CD4-positive, CD25-positive, alpha-beta regulatory T cell (primary cell): ENCODE results near the gene LAMA3. TPM values are rescaled to one million over a fixed set of nuclear protein-coding genes. Genes with fewer than 3 reads are reported as not detected.

ENCODE experiments used
- ATAC-seq, 2 donors: fragments of 150-1000 bp; cut with Tn5 transposase; one replicate each; pipeline ENCODE4 v1.10.0; 2021; ENCODE audit warnings: low read depth in 2 of 2, moderate number of reproducible peaks in 2 of 2, moderate library complexity in 1 of 2
- DNase-seq, 3 donors: peaks; one replicate each; pipeline versions ENCODE4 v3.0.0 to v3.0.0-alpha.2; 2012 to 2022; ENCODE audit warnings: mixed read lengths in 1 of 3
- H3K27ac ChIP-seq: one replicate; pipeline ENCODE4 v1.7.0; 2013; ENCODE audit warnings: mild to moderate bottlenecking, low read length; ENCODE audit not compliant: insufficient read depth, poor library complexity, severe bottlenecking
- H3K27me3 ChIP-seq: one replicate; pipeline ENCODE4 v1.7.0; 2013; ENCODE audit warnings: low read length; ENCODE audit not compliant: control insufficient read depth, insufficient read depth
- H3K36me3 ChIP-seq: one replicate; pipeline ENCODE4 v1.7.0; 2013; ENCODE audit warnings: mild to moderate bottlenecking, low read length, moderate library complexity; ENCODE audit not compliant: control insufficient read depth, insufficient read depth
- H3K4me1 ChIP-seq: 2 replicates; pipeline ENCODE4 v1.7.0; 2013; ENCODE audit warnings: mild to moderate bottlenecking, low read length; ENCODE audit not compliant: insufficient read depth, control insufficient read depth, poor library complexity, severe bottlenecking
- H3K4me3 ChIP-seq: one replicate; pipeline ENCODE4 v1.7.0; 2013; ENCODE audit warnings: low read depth, mild to moderate bottlenecking, low read length, moderate library complexity
- H3K9me3 ChIP-seq, 2 experiments: 1 replicate in 1 of 2; 2 replicates in 1 of 2; pipeline ENCODE4 v1.7.0; 2013; ENCODE audit warnings: low read length in 2 of 2, mild to moderate bottlenecking in 1 of 2, moderate library complexity in 1 of 2; ENCODE audit not compliant: control insufficient read depth in 2 of 2
- H3K27ac Mint-ChIP-seq, 3 donors: one replicate each; pipeline ENCODE4 v1.8.0; 2020 to 2022; ENCODE audit warnings: mild to moderate bottlenecking in 3 of 3, mixed read lengths in 3 of 3, moderate library complexity in 2 of 3
- H3K27me3 Mint-ChIP-seq: one replicate; pipeline ENCODE4 v1.8.0; 2022; ENCODE audit warnings: mild to moderate bottlenecking, mixed read lengths
- H3K36me3 Mint-ChIP-seq: one replicate; pipeline ENCODE4 v1.8.0; 2020; ENCODE audit warnings: mixed read lengths
- H3K4me1 Mint-ChIP-seq, 4 donors: one replicate each; pipeline ENCODE4 v1.8.0; 2020 to 2022; ENCODE audit warnings: mixed read lengths in 4 of 4, mild to moderate bottlenecking in 1 of 4
- H3K4me3 Mint-ChIP-seq, 4 donors: one replicate each; pipeline ENCODE4 v1.8.0; 2020 to 2022; ENCODE audit warnings: mild to moderate bottlenecking in 4 of 4, mixed read lengths in 4 of 4, moderate library complexity in 3 of 4
- H3K9me3 Mint-ChIP-seq, 7 donors: one replicate each; pipeline ENCODE4 v1.8.0; 2020 to 2022; ENCODE audit warnings: mixed read lengths in 7 of 7, mild to moderate bottlenecking in 3 of 7, moderate library complexity in 2 of 7
- polyA plus RNA-seq, 4 donors: library from polyadenylated mRNA; unstranded; fragments of 300-500 nt; fragmentation: Illumina TruSeq; gene quantifications; one replicate each; pipeline ENCODE4 v1.2.3, GENCODE V29; 2021
- total RNA-seq: library from RNA; stranded (reverse); gene quantifications from one replicate; pipeline ENCODE4 v1.2.3, GENCODE V29; 2022

The LAMA3 gene
- total and polyA plus RNA-seq, 5 donors from 2014 or later: 0.31 TPM; not detected in 4

GRCh38 chr18:23673725-23674124 is 15.5 kb upstream of the LAMA3 start:
- Histone ChIP-seq H3K9me3 (no peaks in the 10 kb centered on the region), H3K4me1 (no peaks in the 10 kb centered on the region), H3K4me3 (no peak overlapping the region), H3K27me3 (peaks cover 10% of the 10 kb centered on the region), H3K27ac (no peak overlapping the region), H3K36me3 (no peaks in the 10 kb centered on the region)
- DNase-seq (no peak), ATAC-seq (no peak)
- Mint-ChIP-seq H3K9me3 (peaks cover 0 to 1% (median 0%) of the 10 kb centered on the region in 7 donors), H3K4me1 (peaks cover 0 to 3% (median 0%) of the 10 kb centered on the region in 4 donors), H3K27ac (no peak overlapping the region), H3K27me3 (peaks cover 41% of the 10 kb centered on the region), H3K4me3 (no peak overlapping the region), H3K36me3 (no peaks in the 10 kb centered on the region)

- Histone ChIP-seq H3K36me3 (no peaks in the 10 kb centered on the region), H3K27ac (no peak overlapping the region), H3K27me3 (peaks cover 10% of the 10 kb centered on the region), H3K9me3 (no peaks in the 10 kb centered on the region), H3K4me3 (no peak overlapping the region), H3K4me1 (no peaks in the 10 kb centered on the region)
- Mint-ChIP-seq H3K27ac (no peak overlapping the region), H3K4me1 (peaks cover 0 to 3% (median 0%) of the 10 kb centered on the region in 4 donors), H3K9me3 (peaks cover 0 to 4% (median 0%) of the 10 kb centered on the region in 7 donors), H3K36me3 (no peaks in the 10 kb centered on the region), H3K27me3 (peaks cover 45% of the 10 kb centered on the region), H3K4me3 (no peak overlapping the region)
- DNase-seq (no peak), ATAC-seq (no peak)
These were observed 14.0 kb upstream of the LAMA3 start for GRCh38 chr18:23675236-23675635.

- no peak for DNase-seq
- H3K27me3 ChIP-seq: peaks cover 11% of the 10 kb centered on the region
- H3K4me1 Mint-ChIP-seq: peaks cover 0 to 3% (median 0%) of the 10 kb centered on the region in 4 donors
- H3K27me3 Mint-ChIP-seq: peaks cover 51% of the 10 kb centered on the region
- ATAC-seq: no peak
- peaks cover 0 to 4% (median 0%) of the 10 kb centered on the region in 7 donors for H3K9me3 Mint-ChIP-seq
- no peak overlapping the region for H3K27ac ChIP-seq
- no peaks in the 10 kb centered on the region for H3K4me1 ChIP-seq
- H3K4me3 Mint-ChIP-seq: no peak overlapping the region
- no peak overlapping the region for H3K4me3 ChIP-seq
- no peaks in the 10 kb centered on the region for H3K36me3 Mint-ChIP-seq
- no peaks in the 10 kb centered on the region for H3K9me3 ChIP-seq
- H3K36me3 ChIP-seq: no peaks in the 10 kb centered on the region
- H3K27ac Mint-ChIP-seq: no peak overlapping the region
These were observed 13.4 kb upstream of the LAMA3 start for GRCh38 chr18:23675896-23676295.

- Mint-ChIP-seq H3K4me1 (no peaks in the 10 kb centered on the region), H3K27me3 (peaks cover 67% of the 10 kb centered on the region), H3K9me3 (peaks cover 0 to 3% (median 0%) of the 10 kb centered on the region in 7 donors), H3K4me3 (no peak overlapping the region), H3K27ac (no peak overlapping the region), H3K36me3 (no peaks in the 10 kb centered on the region)
- DNase-seq (no peak), ATAC-seq (no peak)
- no peaks in the 10 kb centered on the region for H3K4me1 ChIP-seq
- no peaks in the 10 kb centered on the region for H3K9me3 ChIP-seq
- H3K4me3 ChIP-seq: no peak overlapping the region
- H3K27ac ChIP-seq: no peak overlapping the region
- peaks cover 27% of the 10 kb centered on the region for H3K27me3 ChIP-seq
- H3K36me3 ChIP-seq: no peaks in the 10 kb centered on the region
These were observed 7.2 kb upstream of the LAMA3 start for GRCh38 chr18:23682045-23682444.

- Histone ChIP-seq H3K27ac (no peak overlapping the region), H3K36me3 (no peaks in the 10 kb centered on the region), H3K27me3 (peaks cover 28% of the 10 kb centered on the region), H3K9me3 (no peaks in the 10 kb centered on the region), H3K4me1 (no peaks in the 10 kb centered on the region), H3K4me3 (no peak overlapping the region)
- DNase-seq: no peak
- Mint-ChIP-seq H3K27me3 (peaks cover 71% of the 10 kb centered on the region), H3K4me1 (no peaks in the 10 kb centered on the region), H3K9me3 (peaks cover 0 to 3% (median 0%) of the 10 kb centered on the region in 7 donors), H3K4me3 (no peak overlapping the region), H3K36me3 (no peaks in the 10 kb centered on the region), H3K27ac (no peak overlapping the region)
- no peak for ATAC-seq
These were observed 6.8 kb upstream of the LAMA3 start for GRCh38 chr18:23682472-23682871.

GRCh38 chr18:23683155-23683554 is 6.1 kb upstream of the LAMA3 start:
- peaks cover 26% of the 10 kb centered on the region for H3K27me3 ChIP-seq
- H3K27ac Mint-ChIP-seq: no peak overlapping the region
- H3K9me3 ChIP-seq: no peaks in the 10 kb centered on the region
- no peaks in the 10 kb centered on the region for H3K4me1 ChIP-seq
- DNase-seq: no peak
- no peaks in the 10 kb centered on the region for H3K36me3 ChIP-seq
- ATAC-seq: no peak
- no peak overlapping the region for H3K27ac ChIP-seq
- H3K4me3 ChIP-seq: no peak overlapping the region
- H3K4me3 Mint-ChIP-seq: no peak overlapping the region
- H3K27me3 Mint-ChIP-seq: peaks cover 76% of the 10 kb centered on the region
- peaks cover 0 to 3% (median 0%) of the 10 kb centered on the region in 7 donors for H3K9me3 Mint-ChIP-seq
- H3K4me1 Mint-ChIP-seq: no peaks in the 10 kb centered on the region
- H3K36me3 Mint-ChIP-seq: no peaks in the 10 kb centered on the region

GRCh38 chr18:23683671-23684070 is 5.6 kb upstream of the LAMA3 start:
- no peak for DNase-seq
- Histone ChIP-seq H3K36me3 (no peaks in the 10 kb centered on the region), H3K27ac (no peak overlapping the region), H3K9me3 (no peaks in the 10 kb centered on the region), H3K4me3 (no peak overlapping the region), H3K4me1 (peaks cover 2% of the 10 kb centered on the region), H3K27me3 (peaks cover 29% of the 10 kb centered on the region)
- Mint-ChIP-seq H3K36me3 (no peaks in the 10 kb centered on the region), H3K9me3 (peaks cover 0 to 3% (median 0%) of the 10 kb centered on the region in 7 donors), H3K4me3 (no peak overlapping the region), H3K4me1 (peaks cover 0 to under 1% (median 0%) of the 10 kb centered on the region in 4 donors), H3K27me3 (peaks cover 76% of the 10 kb centered on the region), H3K27ac (no peak overlapping the region)
- ATAC-seq: no peak

- Histone ChIP-seq H3K9me3 (no peaks in the 10 kb centered on the region), H3K4me1 (peaks cover 11% of the 10 kb centered on the region), H3K36me3 (no peaks in the 10 kb centered on the region), H3K4me3 (no peak overlapping the region), H3K27me3 (peaks cover 28% of the 10 kb centered on the region), H3K27ac (no peak overlapping the region)
- Mint-ChIP-seq H3K27ac (no peak overlapping the region), H3K9me3 (peaks cover 0 to 2% (median 0%) of the 10 kb centered on the region in 7 donors), H3K27me3 (peaks cover 76% of the 10 kb centered on the region), H3K4me1 (peaks cover 0 to 6% (median 0%) of the 10 kb centered on the region in 4 donors), H3K36me3 (no peaks in the 10 kb centered on the region), H3K4me3 (no peak overlapping the region)
- ATAC-seq: no peak
- DNase-seq: no peak
These were observed 4.6 kb upstream of the LAMA3 start for GRCh38 chr18:23684515-23685197.
